ENCODE data around the gene HSDL2.
"Not testable (repeated sequence)": the region's sequence is repeated elsewhere in the genome, so short reads cannot be mapped to it uniquely, and the experiment has no call there.

Gene HSDL2

GRCh38 chr9:112367465-112367864 is 12.4 kb upstream of the HSDL2 start:
- no peak for DNase-seq

- DNase-seq = no peak
These were observed 10.1 kb upstream of the HSDL2 start for GRCh38 chr9:112369817-112370216.

- DNase-seq = no peak
These were observed 8.8 kb upstream of the HSDL2 start for GRCh38 chr9:112371060-112371459.

GRCh38 chr9:112373666-112374065 is 6.2 kb upstream of the HSDL2 start:
- not testable (repeated sequence) for DNase-seq

GRCh38 chr9:112374232-112374631 is 5.7 kb upstream of the HSDL2 start:
- not testable (repeated sequence) for DNase-seq

GRCh38 chr9:112375361-112375760 is 4.5 kb upstream of the HSDL2 start:
- no peak for DNase-seq

GRCh38 chr9:112377087-112377486 is 2.8 kb upstream of the HSDL2 start:
- no peak for DNase-seq

GRCh38 chr9:112377684-112378327 is 2.1 kb upstream of the HSDL2 start:
- no peak for DNase-seq

GRCh38 chr9:112378328-112379176 is 1.4 kb upstream of the HSDL2 start:
- peak; percentile 19 for DNase-seq

- peak; percentile 97 for DNase-seq
These were observed 469 bp upstream of the HSDL2 start for GRCh38 chr9:112379177-112380101.

- DNase-seq = no peak
These were observed 915 bp downstream of the HSDL2 start for GRCh38 chr9:112380825-112381221.

GRCh38 chr9:112382066-112382465 is 2.2 kb downstream of the HSDL2 start:
- no peak for DNase-seq

GRCh38 chr9:112382501-112383364 is 2.8 kb downstream of the HSDL2 start:
- DNase-seq = no peak

GRCh38 chr9:112384219-112384618 is 4.3 kb downstream of the HSDL2 start:
- no peak for DNase-seq

GRCh38 chr9:112384690-112385089 is 4.8 kb downstream of the HSDL2 start:
- no peak for DNase-seq

- no peak for DNase-seq
These were observed 7.2 kb downstream of the HSDL2 start for GRCh38 chr9:112387115-112387514.

- not testable (repeated sequence) for DNase-seq
These were observed 10.0 kb downstream of the HSDL2 start for GRCh38 chr9:112389897-112390296.

- DNase-seq = not testable (repeated sequence)
These were observed 12.1 kb downstream of the HSDL2 start for GRCh38 chr9:112391936-112392560.

- DNase-seq = not testable (repeated sequence)
These were observed 13.2 kb downstream of the HSDL2 start for GRCh38 chr9:112393146-112393545.

- no peak for DNase-seq
These were observed 16.5 kb downstream of the HSDL2 start for GRCh38 chr9:112396416-112396815.

- no peak for DNase-seq
These were observed 17.0 kb downstream of the HSDL2 start for GRCh38 chr9:112396872-112397271.
